Ishikawa (cell line): ENCODE results near the gene TMEM171.

Experiments used
- CEBPB ChIP-seq: IDR thresholded peaks from 2 replicates; pipeline ENCODE4 v1.6.1; 2012
- CREB1 ChIP-seq: IDR thresholded peaks from 2 replicates; pipeline ENCODE4 v1.6.1; 2012; ENCODE audit warnings: low read depth
- EGR1 ChIP-seq: IDR thresholded peaks from 2 replicates; pipeline ENCODE4 v1.6.1; 2012
- EP300 ChIP-seq: IDR thresholded peaks from 2 replicates; pipeline ENCODE4 v1.6.1; 2012; ENCODE audit warnings: borderline replicate concordance
- FOXM1 ChIP-seq: IDR thresholded peaks from 2 replicates; pipeline ENCODE4 v1.6.1; 2012; ENCODE audit warnings: low read depth, borderline replicate concordance
- MAX ChIP-seq: IDR thresholded peaks from 2 replicates; pipeline ENCODE4 v1.6.1; 2012
- NFIC ChIP-seq: IDR thresholded peaks from 2 replicates; pipeline ENCODE4 v1.6.1; 2012
- RAD21 ChIP-seq: IDR thresholded peaks from 2 replicates; pipeline ENCODE4 v1.6.1; 2012; ENCODE audit warnings: low read depth
- REST ChIP-seq: IDR thresholded peaks from 2 replicates; pipeline ENCODE4 v1.6.1; 2012; ENCODE audit warnings: low read depth, mild to moderate bottlenecking
- TAF1 ChIP-seq: IDR thresholded peaks from 2 replicates; pipeline ENCODE4 v1.6.1; 2012; ENCODE audit warnings: low read depth, mild to moderate bottlenecking
- TCF12 ChIP-seq: IDR thresholded peaks from 2 replicates; pipeline ENCODE4 v1.6.1; 2012; ENCODE audit warnings: low read depth
- TEAD4 ChIP-seq: IDR thresholded peaks from 2 replicates; pipeline ENCODE4 v1.6.1; 2012
- USF1 ChIP-seq: IDR thresholded peaks from 2 replicates; pipeline ENCODE4 v1.6.1; 2012
- YY1 ChIP-seq: IDR thresholded peaks from 2 replicates; pipeline ENCODE4 v1.6.1; 2012; ENCODE audit warnings: low read depth
- ZBTB7A ChIP-seq: IDR thresholded peaks from 2 replicates; pipeline ENCODE4 v1.6.1; 2012; ENCODE audit warnings: low read depth

The TMEM171 gene

GRCh38 chr5:73150876-73151275 is 30.5 kb downstream of the TMEM171 start:
- TF ChIP-seq EGR1, result no peak
- TF ChIP-seq USF1, result no peak
- no peak for TF ChIP-seq FOXM1
- TF ChIP-seq EP300, result no peak
- no peak for TF ChIP-seq REST

GRCh38 chr5:73151766-73152410 is 31.5 kb downstream of the TMEM171 start:
- no peak for TF ChIP-seq TCF12
- no peak for TF ChIP-seq MAX

- TF ChIP-seq RAD21 (peak; percentile 51), REST (no peak)
Observed at GRCh38 chr5:73152411-73153388, 32.3 kb downstream of the TMEM171 start.

- TF ChIP-seq ZBTB7A (no peak), MAX (no peak), EP300 (no peak), TEAD4 (no peak), USF1 (no peak), TAF1 (no peak), CREB1 (no peak), NFIC (no peak), CEBPB (no peak)
Observed at GRCh38 chr5:73153513-73153912, 33.1 kb downstream of the TMEM171 start.

- TF ChIP-seq REST (no peak), TEAD4 (no peak), YY1 (no peak), USF1 (no peak)
Observed at GRCh38 chr5:73154208-73155006, 34.0 kb downstream of the TMEM171 start.
